Measurements from ENCODE around the gene SLC44A2.

DNA sequence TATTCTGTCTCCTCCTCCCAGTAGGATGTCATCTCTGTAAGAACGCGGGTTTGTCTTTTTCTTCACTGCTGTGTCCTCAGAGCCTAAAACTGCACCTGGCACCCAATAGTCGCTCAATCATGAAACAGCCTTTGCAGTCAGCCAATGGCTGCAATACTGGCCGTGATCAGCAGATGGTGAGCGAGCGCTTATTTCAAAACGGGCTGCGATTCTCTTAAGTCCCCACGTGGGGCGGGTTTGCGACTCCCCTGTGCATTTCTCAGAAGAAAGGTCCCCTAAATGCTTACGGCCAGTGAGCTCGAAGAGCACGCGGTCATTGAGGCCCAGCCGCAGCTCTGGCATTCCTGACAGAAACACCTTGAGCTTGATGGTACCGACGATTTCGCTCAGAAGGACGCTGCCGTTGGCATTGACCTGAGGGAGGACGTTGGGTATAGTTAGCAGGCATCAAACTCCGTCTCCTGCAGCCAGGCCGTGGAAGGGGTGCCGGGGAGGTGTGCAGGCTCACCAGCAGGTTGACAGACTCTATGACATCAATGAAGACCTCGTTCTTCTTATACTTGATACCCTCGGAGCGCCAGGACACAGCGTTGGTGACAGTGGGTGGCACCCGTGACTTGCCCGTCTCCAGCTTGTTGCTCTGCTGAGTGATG is 44.2 kb upstream of the SLC44A2 start:
- no peak for TF ChIP-seq EZH2 (IDR thresholded peaks at IDR 0.05)
- TF ChIP-seq POLR2AphosphoS5 (IDR thresholded peaks at IDR 0.05; ENCODE audit: borderline replicate concordance, low read depth, low read length) = no peak

All from SK-N-MC (cell line).